ENCODE data around the gene DEDD2.
A peak's percentile ranks its signal among the peaks of the same experiment; 100 is the strongest.

The DEDD2 gene

DNA sequence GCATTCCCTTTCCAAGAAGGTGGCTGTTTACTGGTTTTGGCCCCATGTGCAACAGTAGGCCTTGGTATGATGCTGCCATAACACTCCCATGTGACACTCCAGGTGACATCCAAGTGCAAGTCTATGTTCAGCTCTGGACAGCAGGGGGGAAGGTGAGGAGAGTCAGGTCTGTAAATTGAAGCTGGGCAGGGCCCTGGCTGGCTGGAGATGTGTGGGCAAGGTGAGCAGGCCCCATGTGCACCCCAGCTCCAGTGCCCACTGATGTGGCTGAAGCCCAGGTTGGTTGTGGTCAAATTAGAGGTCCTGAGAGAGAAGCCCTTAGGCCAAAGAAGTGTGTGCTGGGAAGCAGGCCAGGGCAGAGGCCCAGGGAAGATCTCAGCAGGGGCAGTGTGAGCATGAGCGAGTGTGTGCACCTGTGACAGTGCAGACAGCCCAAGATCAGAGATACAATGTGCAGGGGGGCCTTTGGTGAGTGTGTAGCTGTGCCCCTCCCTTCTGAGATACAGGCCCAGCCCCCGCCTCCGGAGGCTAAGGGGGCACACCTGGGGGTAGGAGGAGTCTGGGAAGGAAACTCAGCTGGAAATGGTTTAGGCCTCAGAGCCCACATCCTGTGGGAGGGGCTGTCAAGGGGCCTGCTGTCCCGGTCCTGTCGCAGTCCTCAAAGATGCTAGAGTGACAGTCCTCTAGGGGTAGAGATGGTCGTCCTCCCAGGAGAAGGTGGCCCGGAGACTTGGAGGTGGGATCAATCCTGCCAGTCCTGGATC lies 18.6 kb downstream of the DEDD2 start:
- DNase-seq (peak; percentile 73), ATAC-seq (peak; percentile 51)

DNA sequence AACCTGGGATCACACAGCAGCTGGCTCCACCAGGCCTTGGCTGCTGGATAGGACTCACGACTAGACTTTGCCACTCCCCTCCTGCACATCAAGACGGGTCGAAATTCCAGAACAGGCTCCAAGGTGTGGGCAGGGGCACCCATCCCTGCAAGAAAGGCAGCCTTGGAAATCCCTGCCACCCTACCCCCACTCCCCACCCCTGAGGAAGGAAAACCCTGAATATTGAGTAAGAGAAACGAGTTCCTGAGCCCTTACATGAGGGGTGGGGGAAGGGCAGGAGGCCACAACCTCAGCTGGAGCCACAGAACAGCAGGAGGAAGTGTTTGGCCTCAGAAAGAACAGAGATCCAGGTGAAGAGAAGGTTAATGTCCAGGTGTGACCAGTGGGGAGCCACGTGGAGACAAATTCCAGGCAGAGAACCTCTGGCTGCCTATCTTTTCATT lies 20.1 kb downstream of the DEDD2 start:
- DNase-seq (no peak), ATAC-seq (no peak)

DNA sequence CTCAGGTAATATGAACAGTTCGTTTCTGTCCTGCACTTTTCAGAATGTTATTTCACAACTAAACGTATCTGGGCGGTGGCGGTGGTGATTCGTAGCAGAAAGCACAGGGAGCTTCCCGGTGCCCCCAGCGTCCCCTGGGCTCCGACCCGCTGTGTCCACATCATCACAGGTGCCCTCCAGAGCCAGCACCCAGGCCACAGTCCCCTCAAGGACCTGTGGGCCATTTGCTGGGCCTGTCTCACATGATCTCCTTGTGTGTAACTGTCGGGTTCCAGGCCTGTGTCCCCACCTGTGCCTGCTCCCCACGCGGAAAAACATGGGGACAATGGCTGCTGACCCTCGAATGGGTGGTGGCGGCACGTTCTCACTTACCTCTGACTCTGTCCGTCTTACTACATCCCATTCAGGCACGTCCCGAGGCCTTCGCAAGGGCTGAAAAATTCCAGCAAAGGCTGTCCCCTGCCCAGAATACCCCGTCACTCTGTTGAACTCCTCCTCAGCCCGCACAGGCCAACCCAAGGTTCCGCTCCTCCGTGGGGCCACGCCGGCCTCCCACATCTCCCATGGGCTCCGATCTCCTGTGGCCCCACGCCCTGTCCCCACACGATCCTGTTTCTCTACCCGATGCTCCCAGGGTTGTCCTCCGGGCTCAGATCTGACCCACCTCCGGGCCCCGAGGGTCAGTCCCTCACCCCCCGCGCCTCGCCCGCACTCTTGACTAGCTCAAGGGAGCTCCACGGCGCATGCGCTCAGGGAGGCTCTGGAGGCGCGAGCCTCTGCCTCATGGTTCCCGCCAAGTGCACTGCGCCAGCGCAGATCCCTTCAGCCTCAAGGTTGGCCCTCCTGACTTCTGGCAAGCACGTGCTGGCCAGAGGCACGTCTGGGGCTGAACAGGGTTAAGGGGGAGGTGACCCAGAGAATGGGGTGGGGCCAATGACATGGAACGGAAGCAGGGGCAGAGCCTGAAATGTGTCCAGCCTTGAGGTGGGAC lies 21.2 kb downstream of the DEDD2 start:
- DNase-seq (no peak), ATAC-seq (no peak)

DNA sequence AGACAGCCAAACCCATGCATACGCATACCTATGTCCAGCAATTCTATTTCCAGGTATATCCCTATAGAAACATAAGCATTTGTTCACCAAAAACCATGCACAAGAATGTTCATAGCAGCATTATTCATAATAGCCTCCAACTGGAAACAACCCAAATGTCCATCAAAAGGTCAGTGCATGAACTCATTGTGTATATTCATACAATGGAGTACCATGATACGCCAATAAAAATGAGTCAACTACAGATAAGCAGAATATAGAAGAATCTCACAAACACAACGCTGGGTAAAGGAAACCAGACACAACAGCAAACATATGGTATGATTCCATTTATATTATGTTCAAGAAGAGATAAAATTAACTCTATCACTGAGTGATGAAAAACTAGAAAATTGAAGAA lies 23.8 kb downstream of the DEDD2 start:
- ATAC-seq (no peak), DNase-seq (no peak)

DNA sequence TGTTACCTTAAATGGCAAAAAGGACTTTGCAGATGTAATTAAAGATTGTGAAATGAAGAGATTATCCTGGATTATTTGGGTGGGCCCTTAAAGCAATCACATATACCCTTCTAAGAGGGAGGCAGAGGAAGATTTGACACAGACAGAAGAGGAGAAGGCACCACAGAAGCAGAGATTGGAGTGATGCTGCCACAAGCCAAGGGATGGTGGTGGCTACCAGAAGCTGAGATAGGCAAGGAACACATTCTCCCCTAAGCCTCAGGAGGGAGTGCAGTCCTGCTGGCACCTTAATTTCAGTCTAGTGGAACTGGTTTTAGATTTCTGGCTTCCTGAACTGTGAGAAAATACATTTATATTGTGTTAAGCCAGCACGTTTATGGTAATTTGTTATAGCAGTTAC lies 24.2 kb downstream of the DEDD2 start:
- DNase-seq (no peak), ATAC-seq (no peak)

DNA sequence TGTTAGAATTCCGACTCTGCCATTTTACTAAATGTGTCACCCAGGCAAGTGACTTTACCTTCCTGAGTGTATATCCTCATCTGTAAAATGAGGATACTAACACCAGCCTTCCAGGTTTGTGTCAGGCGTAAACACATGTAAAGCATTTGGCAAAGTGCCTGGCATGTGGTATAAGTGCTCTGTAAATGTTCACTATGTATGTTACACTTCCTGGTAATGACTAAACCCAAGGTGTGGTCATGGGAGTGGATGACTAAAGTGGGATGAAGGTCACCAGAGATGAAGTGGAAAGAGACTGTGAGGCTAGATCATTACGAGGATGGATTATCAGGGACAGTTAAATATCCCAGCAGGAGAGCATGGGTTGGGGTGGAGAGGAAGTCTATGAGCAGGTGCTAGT lies 25.6 kb downstream of the DEDD2 start:
- DNase-seq (peak; percentile 48), ATAC-seq (peak; percentile 90)

DNA sequence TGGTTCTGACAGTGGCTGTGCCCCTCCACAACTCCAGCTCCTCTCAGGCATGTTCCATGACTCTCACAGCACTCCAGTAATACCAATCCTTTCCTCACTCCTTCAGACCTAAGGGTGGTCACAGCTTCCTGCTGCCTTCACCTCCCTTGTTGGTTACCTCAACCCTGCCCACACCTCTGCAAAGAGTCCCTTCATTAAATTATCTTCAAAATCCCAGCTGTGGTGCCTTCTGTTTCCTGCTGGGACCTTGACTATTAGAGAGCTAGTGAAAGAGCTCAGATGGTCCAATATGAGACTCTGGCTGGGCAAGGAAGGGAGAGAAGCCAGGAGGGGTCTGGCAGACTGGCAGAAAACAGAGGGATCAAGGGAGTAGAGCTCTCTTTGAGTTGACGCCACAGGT lies 26.1 kb downstream of the DEDD2 start:
- peak; percentile 20 for ATAC-seq
- DNase-seq = no peak

DNA sequence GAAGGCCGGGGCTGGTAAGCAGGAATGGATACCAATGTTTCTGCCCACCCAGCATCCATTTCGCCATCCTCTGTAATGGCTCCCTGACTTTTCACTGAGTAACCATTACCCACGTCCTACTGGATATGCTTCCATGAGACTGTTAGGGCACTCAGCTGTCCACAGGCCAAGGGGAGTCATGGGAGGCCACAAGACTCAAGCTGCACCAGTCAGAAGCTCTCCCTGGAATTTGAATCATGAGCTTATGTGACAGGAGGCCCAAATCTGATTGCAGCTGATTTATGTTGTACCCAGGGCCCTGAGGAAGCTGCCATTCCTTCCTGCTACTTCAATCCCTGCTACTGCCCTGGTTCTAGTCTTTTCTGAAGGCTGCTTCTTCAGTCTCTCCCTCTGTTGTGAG lies 28.3 kb downstream of the DEDD2 start:
- ATAC-seq (no peak), DNase-seq (no peak)

DNA sequence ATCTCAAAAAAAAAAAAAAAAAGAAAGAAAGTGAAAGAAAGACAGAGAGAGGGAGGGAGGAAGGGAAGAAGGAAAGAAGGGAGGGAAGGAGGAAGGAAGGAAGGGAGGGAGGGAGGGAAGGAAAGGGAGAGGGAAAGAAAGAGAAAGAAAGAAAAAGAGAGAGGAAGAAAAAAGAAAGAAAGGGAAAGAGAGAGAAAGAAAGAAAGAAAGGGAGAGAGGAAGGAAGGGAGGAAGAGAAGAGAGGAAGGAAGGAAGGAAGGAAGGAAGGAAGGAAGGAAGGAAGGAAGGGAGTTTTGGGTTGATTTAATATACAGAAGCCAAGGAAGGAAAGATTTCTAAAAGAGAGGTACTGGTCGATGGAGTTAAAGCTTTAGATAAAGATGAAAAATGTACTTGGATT lies 28.8 kb downstream of the DEDD2 start:
- DNase-seq = no peak
- no peak for ATAC-seq

DNA sequence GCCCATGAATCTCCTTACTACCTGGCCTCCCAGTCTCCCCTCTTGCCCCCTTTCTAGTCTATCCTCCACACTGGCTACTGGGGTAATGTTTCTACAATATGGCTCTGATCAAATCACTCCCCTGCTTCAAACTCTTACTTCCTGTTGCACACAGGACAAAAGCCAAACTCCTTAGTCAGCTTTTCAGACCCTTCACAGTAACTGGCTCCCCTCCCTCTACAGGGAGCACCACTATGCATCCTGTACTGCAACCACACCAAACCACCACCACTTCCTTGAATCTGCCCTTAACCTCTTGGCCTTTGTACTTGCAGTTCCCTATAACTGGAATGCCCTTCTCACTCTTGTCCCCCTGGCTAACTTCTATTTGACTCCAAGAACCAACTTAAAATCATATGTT lies 32.2 kb downstream of the DEDD2 start:
- DNase-seq = no peak
- peak; percentile 38 for ATAC-seq

DNA sequence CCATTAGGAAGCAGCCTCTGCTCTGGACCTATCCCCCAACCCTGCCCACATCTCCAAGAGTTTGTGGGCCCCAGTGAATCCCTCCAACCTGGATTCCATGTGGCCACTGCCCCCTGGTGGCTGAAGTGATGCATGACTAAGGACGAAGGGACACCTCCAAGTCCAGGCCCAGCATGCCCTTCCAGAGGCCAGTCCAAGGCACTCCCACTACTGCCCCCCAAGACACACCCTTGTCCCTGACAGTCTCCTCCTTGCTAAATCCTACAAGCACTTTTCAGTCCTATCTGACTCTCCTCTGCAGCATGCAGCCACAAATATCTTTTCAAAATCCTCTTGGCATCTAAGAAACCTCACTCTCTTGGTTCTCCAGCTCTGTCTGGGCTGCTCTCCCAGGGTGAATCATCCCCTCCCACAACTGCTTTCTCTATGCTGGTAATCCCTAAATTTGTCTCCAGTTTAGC lies 33.0 kb downstream of the DEDD2 start:
- DNase-seq (peak; percentile 84), ATAC-seq (peak; percentile 64)

DNA sequence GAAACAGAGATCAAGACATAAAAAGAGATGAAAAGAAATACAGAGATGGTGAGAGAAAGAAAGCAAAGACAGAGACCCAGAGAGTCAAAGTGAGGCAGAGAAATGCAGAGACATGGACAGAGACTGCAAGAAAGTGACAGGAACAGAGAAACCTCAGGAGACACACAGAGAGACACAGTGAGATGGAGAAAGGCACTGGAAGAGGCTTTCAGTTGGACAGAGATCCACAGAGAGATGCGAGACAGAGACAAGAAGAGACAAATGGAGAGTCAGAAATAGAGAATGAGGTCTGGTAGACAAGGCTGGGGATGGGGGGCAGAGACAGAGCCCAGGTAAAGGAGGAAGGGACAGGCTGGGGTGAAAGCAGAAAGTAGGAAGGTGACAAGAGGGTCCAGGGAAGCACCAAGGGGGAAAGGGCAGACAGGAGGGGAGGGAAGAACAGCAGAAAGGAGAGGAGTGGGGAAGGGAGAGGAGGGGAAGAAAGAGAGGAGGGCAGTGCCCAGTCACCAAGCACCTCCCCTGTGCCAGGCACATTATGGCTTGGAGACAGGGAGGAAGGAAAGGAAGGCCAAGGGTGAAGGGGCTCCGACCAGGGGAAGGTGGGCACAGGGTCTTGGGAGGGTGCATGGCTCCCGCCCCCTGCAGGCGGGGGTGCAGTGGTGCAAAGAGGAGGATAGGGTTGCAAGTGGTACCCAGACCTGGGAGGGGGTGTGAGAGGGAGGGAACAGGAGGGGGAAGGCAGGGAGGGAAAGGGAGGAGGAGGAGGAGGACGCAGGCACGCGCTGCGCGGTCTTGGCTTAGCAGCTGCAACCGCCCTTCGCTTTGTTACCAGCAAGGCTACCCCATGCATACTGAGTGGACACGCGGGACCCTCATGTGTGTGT lies 38.4 kb downstream of the DEDD2 start:
- ATAC-seq = no peak
- DNase-seq = peak; percentile 41

DNA sequence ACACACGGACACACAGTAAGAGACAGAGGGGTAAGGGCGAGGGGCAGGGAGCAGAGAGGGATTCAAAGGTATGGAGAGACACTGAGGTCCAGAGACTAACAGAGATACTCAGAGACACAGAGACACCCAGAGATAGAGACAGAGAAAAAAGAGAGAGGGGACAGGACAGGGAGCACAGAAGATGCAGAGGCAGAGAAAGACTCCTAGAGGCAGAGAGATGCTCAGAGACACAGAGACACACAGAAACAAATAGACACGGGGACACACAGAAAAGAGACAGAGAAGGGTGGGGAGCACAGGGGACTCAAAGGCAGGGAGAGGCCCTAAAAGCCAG lies 39.8 kb downstream of the DEDD2 start:
- DNase-seq = no peak
- ATAC-seq = no peak

DNA sequence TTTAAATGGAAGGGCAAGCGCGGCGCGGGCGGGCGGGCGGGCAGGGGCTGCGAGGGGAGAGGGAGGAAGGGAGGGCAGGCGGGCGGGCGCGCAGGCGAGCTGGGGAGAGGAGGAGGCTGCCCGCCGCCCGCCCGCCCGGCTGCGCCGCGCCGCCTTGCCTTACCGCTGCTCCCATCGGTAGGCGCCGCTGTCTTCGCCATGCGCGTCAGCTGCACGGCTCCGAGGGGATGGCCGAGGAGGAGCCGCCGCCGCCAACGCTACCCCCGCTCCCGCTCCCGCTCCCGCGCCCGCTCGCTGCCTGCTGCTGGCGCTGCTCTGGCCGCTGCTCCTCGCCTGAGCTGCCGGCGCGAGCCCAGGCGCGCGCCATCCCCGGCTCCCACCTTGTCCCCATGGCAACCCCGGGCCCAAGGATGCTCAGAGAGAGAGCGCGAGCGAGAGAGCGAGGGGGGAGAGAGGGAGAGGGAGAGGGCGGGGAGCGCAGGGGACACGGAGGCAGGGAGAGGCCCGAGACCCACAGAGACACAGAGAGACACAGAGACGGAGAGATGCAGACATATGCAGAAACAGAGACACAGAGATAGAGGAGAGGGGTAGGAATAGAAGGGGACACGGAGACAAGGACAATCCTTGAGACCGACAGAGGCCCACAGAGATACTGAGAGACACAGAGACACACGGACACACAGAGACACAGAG lies 40.3 kb downstream of the DEDD2 start:
- DNase-seq (peak; percentile 81), ATAC-seq (peak; percentile 95)

DNA sequence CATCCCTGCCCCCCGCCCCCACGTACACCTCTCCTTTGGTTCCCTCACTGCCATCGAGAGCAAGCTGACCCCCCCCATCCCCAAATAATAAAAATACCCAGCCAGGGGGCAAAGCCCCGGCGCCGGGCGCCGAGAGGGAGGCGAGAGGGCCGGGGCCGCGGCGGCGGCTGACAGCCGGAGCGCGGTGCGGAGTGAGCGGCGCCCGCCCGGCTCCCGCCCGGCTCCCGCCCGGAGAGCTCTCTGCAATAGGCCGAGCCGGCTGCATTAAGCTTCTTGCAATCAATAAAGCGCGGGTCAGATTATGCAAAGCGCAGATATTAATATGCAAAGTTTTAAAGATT lies 40.9 kb downstream of the DEDD2 start:
- ATAC-seq (peak; percentile 38), DNase-seq (no peak)

DNA sequence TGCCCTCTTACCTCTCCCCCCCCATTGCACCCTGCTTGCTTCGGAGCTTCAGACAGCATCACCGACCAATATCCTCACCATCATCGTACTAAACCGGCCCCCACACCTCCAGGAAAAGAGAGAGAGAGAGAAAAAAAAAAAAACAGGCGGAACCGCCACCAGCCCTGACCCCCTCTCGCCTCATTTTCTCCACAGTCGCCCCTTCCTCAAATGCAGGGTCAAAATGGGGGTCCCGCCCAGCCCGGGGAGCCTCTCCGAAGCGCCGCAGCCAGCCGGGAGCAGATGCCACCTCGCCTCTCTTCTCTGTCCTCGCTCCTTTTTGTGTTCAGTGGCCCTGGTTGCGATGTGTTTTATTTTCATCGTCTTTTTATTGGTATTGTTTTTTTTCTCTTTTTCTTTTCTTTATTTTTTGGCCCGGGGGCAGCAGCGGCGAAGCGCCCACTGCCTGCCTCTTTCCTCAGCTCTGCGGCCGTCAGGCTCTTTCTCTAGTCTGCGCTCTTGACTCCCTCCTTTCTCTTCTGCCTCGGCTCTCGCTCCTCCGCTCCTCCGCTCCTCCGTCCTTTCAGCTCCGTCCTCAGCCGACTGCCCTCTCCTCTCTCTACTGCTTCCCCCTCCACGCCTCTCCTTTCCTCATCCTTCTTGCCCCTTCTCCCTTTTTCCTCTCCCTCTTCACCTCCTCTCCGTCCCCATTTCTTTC lies 41.4 kb downstream of the DEDD2 start:
- DNase-seq = no peak
- no peak for ATAC-seq

DNA sequence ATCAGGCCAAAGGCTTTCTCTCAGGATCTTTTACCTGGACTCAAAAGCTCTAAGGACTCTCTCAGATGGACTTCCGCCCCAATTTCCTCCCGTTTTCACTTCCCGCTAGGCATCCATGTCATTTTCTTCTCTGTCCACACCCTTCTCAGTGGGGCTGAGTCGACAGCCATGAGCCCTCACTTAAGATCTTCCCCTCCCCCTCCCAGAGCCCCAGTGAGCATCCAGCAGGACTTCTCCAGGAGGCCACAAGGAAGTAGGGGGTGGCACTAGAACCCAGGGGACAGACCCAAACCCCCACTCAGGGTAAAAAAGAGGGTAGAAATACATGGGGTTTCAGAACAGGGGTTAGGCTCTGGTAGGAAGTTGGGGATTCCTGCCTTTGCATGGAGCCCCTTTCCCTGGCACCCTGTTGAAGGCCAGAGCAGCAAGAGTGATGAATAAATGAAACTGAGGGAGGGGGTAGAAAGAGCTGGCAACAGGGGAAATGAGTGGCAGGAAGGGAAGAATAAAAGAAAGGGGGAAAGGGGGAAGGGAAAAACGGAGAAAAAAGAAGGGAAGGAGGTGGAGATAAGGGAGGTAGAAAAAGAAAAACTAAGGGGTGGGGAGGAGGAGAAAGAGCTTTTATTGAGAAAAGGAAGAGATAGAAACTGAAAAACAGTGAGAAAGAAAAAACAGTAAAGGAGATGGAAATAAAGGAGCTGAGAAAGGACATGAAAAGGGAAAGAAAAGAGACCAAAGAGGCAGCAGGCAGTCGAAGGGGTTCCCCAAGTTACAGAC lies 42.3 kb downstream of the DEDD2 start:
- DNase-seq = no peak
- ATAC-seq = no peak

DNA sequence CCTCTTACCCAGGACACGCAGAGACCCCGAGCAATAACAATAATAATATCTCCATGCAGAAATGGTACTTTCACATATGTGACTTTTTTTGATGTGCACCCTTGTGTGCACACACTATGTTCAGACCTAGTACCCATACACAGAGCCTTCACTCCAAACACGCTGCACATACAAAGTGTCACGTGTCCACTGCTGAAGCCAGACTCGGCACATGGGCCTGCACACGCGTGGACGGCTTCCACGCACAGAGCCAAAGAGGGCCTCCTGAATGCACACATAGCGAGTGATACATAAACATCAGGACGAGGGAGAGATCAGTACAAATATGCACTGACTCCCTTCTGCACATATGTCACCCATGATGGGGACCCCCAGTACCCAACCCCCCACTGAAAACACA lies 43.3 kb downstream of the DEDD2 start:
- DNase-seq (no peak), ATAC-seq (no peak)

DNA sequence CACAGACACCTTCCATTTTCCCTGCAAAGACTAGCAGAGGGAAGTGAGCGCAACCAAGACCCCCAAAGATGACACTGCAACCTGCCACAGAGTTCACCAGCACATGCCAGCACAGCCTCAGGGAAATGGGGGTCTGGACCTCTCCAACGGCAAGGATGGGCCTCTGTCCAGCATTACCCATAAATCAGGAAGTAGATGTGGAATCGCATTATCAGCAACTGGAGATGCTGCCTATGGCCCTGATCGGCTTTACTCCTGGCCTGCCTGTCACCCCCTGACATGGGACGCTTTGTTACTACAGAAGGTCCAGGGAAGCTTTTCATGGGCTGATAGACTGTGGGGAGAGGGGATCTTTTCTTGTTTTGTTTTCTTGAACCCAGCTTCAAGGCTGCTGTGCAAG lies 43.8 kb downstream of the DEDD2 start:
- DNase-seq (no peak), ATAC-seq (no peak)

DNA sequence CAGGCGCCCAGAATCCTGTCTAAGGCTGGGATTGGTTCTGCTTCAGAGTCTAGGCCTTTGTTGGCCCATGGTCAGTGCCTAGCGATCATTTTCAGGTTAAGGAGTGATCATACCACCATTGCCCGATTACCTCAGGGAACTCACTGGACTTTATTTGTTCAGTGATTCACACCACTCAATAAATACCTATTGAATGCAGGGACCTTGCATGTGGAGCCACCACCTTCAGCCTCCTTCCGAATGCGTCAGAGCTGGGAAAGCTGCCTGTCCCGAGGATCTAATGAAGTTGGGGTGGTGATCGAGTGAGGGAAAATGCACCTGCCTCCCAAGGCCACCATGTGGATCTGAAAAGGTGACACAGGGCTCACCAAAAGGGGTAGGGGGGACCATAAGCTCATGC lies 45.2 kb downstream of the DEDD2 start:
- DNase-seq = no peak
- no peak for ATAC-seq

Measured in stimulated activated naive CD8-positive, alpha-beta T cell treated with anti-CD3 and anti-CD28 coated beads, Interleukin-15, Interleukin-2, amounts not matched to agents 100 U/mL and 50 U/mL, for 24 hours (primary cell).